ENCODE data around the gene TMEM267.
"Not testable (repeated sequence)": the region's sequence is repeated elsewhere in the genome, so short reads cannot be mapped to it uniquely, and the experiment has no call there.

The TMEM267 gene

GRCh38 chr5:43456556-43456955 lies 27.1 kb downstream of the TMEM267 start:
- DNase-seq: no peak

DNA sequence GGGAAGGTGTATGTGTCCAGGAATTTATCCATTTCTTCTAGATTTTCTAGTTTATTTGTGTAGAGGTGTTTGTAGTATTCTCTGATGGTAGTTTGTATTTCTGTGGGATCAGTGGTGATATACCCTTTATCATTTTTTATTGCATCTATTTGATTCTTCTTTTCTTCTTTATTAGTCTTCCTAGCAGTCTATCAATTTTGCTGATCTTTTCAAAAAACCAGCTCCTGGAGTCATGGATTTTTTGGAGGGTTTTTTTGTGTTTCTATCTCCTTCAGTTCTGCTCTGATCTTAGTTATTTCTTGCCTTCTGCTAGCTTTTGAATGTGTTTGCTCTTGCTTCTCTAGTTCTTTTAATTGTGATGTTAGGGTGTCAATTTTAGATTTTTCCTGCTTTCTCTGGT lies 42.1 kb downstream of the TMEM267 start:
- not testable (repeated sequence) for DNase-seq

- no peak for DNase-seq
These were observed 46.5 kb downstream of the TMEM267 start for GRCh38 chr5:43437062-43437660.

- DNase-seq: no peak
These were observed 50.3 kb downstream of the TMEM267 start for GRCh38 chr5:43433382-43433781.

DNA sequence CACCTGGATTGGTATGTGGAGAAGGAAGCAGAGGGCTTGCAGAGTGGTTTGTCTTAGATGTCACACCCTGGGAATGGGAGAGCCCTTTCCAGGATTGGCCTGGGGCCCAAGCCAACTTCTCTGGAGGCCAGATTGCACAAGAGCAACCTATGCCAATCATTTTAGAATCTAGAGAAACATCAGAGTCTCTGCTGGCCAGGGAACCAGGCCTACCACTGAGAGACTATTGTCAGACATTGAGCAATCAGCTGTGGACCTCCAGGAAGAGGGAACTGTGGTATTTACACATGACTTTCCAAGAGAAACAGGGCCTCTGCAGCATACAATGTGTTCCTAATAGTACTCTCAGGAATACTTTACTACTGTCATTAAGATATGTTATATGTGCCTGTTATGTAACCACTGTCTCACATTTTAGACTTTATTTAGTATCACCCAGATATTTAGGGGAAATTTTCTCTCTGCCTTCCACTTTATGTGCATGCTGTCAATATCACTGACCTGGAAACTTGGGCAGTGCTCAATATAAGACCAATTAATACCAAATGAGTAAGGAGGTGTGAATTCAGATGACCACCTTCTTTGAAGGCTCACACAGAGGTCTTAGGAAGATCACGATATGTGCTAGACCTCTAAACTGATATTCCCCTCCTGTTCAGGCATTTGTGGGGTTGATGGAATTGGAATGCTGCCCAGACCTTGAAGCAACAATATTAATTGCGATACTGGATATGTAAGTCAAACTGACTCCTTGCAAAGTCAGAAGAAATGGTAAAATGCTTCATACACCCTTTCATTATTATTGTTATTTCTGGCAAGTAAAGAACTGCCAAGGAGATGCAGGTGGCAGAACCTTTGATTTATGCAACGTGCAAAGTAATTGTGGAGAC lies 50.9 kb downstream of the TMEM267 start:
- DNase-seq: no peak

- DNase-seq: no peak
These were observed 54.0 kb downstream of the TMEM267 start for GRCh38 chr5:43429706-43430105.

GRCh38 chr5:43429016-43429415 lies 54.6 kb downstream of the TMEM267 start:
- no peak for DNase-seq

GRCh38 chr5:43427306-43427705 lies 56.4 kb downstream of the TMEM267 start:
- DNase-seq: no peak

DNA sequence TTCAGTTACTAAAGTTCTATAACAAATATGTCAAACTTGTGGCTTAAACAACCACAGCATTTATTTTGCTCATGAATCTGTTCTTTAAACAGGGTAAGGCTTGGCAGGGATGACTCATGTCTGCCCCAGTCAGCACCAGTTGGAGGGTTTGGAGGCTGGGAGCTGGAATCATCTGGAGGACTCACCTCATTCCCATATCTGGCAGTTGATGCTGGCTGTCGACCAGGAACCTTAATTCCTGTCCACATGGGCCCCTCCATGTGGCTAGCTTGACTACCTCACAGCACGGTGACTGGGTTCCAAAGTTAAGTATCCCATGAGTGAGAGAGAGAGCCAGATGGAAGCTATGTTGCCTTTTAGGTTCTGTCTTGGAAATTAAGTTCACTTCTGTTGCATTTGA lies 57.7 kb downstream of the TMEM267 start:
- DNase-seq: no peak

DNA sequence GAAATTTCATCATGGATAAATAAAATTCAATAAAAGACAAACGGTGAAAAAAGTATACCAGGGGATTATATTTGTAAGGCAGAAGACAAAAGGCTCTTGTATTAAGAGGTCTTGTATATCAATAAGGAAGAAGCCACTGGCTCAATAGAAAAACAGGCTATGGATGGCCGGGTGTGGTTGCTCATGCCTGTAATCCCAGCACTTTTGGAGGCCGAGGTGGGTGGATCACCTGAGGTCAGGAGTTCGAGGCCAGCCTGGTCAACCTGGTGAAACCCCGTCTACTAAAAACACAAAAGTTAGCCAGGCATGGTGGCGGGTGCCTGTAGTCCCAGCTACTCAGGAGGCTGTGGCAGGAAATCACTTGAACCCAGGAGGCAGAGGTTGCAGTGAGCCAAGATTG lies 60.6 kb downstream of the TMEM267 start:
- not testable (repeated sequence) for DNase-seq

- DNase-seq: no peak
These were observed 61.5 kb downstream of the TMEM267 start for GRCh38 chr5:43422143-43422542.

- no peak for DNase-seq
These were observed 62.1 kb downstream of the TMEM267 start for GRCh38 chr5:43421450-43422133.

- DNase-seq: no peak
These were observed 63.4 kb downstream of the TMEM267 start for GRCh38 chr5:43420241-43420640.

- no peak for DNase-seq
These were observed 65.1 kb downstream of the TMEM267 start for GRCh38 chr5:43418561-43418960.

- no peak for DNase-seq
These were observed 66.8 kb downstream of the TMEM267 start for GRCh38 chr5:43416803-43417394.

DNA sequence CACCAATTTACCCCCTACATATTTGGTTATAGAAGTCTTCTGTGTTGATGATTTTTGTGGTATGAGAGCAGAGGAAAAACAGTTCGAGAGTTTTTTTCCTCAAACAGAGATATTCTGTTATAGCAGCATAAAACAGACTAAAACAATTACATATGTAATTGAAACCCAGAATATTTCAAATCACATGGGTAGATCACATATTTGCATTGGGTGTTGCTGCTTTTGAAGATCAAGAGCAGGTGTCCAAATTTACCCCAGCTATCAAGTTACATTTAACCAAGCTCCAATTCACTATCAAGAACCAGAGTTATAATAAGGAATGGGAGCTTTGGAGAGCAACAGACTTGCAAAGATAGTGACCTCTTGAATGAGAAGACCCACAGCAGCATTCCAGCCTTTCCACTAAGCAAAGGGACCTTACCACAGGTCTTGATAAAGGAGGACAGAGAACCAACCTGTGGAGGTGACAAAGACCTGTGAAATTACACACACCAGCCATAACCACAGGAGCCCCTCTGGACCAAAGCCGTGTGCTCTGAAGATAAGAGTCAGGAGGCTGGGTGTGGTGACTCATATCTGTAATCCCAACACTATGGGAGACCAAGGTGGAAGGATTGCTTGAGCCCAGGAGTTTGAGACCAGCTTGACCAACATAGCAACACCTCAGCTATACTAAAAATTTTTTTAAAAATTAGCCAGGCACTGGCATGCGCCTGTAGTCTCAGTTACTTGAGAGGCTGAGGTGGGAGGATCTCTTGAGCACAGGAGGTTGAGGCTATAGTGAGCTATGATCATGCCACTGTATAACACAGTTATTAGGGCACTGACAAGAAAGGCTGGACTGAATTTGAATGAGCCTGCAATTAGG lies 67.5 kb downstream of the TMEM267 start:
- no peak for DNase-seq

GRCh38 chr5:43413966-43414365 lies 69.7 kb downstream of the TMEM267 start:
- no peak for DNase-seq

- DNase-seq: no peak
These were observed 71.0 kb downstream of the TMEM267 start for GRCh38 chr5:43412644-43413043.

DNA sequence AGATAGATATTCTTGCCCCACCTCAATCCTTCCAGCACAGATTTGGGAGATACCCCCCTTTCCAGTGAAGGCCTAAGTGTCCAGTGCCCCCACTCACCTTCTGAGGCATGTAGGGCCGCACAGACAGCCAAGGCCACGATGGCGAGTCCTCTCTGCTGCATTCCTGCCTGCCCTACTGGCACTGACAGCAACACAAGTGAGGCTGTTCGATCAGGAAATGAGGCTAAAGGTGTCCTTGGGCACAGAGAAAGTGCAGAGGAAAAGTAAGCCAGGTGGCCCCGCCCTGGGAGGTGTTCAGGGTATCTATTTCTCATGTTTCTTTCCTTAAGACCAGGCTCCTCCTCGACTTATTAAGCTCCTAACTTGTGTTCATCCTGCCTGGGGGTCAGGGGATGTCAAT lies 71.5 kb downstream of the TMEM267 start, which contains the start of gene CCL28:
TSS of gene CCL28 (minus strand) at position 236 of the 400 bp plus-strand sequence. CDS start at position 161, 75 bp downstream.
- no peak for DNase-seq

DNA sequence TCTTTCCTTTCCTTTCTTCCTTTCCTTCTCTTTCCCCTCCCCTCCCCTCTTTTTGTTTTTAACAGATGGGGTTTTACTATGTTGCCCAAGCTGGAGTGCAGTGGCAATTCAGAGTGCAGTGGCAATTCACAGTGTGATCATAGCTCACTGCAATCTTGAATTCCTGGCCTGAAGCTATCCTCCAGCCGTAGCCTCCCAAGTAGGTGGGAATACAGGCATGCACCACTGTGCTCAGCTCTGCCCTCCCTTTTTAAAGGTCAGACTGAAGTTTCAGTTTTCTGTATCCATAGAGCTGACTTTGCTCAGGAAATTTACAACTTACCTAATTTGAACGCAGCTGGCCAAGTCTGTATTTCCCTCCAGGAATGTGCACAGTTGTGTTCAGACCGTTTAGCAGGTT lies 72.2 kb downstream of the TMEM267 start:
- DNase-seq: no peak

DNA sequence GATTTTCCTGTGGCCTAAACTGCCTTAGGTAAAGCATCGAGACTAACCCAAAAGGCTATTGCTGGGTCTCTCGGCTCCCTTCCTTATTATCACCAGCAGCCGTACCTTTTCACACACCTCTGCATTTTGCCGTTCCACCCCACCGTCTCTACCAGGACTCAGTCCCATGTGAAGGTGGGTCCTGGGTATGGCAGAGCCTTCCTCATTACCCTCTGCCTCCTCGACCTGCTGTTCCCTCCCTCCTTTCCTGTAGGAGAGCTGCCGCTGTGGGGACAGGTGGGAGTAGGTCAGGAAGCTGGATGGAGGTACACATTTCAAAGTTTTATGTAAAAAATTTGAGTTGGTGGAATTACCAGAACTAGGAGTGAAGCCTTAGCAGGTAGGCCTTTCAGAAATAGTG lies 73.3 kb downstream of the TMEM267 start:
- DNase-seq: no peak

DNA sequence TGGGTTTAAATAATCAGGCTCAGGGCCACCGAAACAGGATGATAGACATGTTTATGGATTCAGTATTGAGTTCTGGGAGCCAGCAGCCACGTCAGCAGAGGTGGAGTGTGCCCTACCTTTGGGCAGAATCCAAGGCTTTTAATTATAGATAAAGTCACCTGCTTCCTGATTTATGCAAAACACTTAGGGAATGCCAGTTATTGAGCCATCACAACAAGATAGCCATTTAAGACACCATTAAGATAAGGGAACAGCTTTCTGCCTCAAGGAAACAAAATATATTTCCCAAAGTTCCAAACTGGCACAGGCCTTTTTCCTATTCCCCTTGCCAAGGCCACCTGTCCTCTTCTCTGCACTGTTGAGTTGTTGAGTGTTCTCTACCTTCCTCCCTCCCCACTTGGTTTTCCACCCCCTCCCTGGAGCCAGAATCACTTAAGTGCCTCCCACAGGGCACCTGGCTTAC lies 73.8 kb downstream of the TMEM267 start:
- DNase-seq: no peak

All from CD4-positive, alpha-beta T cell treated with Interleukin-15 for 1 hour (primary cell).